CD4-positive, alpha-beta T cell treated with Interleukin-21 for 1 hour (primary cell): ENCODE data around the gene BCL2.
"Not testable (repeated sequence)": the region's sequence is repeated elsewhere in the genome, so short reads cannot be mapped to it uniquely, and the experiment has no call there.

ENCODE experiments used
- DNase-seq: peaks from one replicate; pipeline ENCODE4 v3.0.0-alpha.2; 2020

BCL2 gene

DNA sequence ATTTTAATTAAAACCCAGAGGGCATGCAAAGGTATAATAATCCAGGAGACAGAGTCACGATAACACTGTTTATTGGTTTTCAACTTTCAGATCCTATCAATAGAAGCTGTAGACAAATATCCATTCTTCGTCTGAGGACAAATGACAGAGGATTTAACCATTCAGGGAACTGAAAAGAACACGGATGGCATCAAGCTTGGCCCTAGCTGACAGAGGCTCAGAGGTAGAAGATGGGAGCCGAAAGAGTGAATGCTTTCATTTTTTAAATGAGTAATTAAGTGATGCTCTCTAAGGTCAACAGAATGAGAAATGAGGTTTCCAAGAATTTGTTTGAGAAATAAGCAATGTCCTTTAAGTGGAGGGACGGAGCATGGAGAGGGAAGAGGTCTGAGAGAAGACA lies 62.1 kb downstream of the BCL2 start:
- no peak for DNase-seq

GRCh38 chr18:63255435-63255834 lies 64.1 kb downstream of the BCL2 start:
- no peak for DNase-seq

DNA sequence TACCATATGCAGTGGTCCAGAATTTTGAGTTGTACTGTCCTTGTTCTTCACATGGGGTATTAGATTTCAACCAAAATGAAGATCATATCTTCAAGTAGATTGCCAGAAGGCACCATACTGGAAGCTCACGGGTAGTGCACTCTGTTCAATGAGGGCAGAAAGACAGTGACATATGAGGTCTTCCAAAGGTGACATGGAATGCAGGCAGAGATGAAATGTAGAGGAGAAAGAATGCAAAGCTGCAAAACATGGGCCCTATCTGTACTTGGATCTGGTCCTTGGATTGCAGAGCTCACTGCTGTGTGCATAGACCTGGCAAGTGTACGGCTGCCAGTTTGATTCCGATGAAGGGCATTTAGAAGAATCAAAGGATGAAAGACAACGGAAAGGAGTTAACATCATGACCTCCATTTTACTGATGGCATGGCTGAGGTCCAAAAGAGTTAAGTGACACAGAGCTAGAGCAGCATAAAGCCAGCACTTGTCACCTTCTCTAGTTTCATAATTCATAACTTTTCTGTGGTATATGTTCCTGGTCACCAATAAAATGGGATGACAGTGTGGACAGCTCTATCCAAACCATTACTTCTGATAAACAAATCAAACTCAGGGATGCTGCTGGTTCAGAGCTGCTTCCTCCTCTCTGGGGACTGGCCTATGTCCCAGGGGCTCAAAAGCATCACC lies 64.7 kb downstream of the BCL2 start:
- DNase-seq, result no peak

- no peak for DNase-seq
Observed at GRCh38 chr18:63253428-63254372, 65.9 kb downstream of the BCL2 start.

DNA sequence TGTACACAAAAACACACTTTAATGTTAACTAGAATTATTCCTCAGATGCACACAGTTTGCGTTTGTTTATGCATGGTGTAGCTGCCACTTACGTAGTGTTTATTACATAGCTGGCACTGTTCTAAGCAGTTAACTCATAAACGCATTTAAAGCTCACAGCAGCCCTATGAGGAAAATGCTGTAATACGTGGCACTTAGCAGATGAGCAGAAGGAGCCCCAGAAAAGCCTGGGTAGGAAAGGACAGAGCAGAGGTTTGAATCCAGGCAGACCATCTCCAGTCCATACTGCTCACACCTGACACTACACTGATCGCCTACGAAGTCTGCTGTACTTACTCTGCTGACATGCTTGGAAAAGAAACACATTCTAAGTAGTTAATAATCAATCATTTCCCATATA lies 66.6 kb downstream of the BCL2 start:
- no peak for DNase-seq

DNA sequence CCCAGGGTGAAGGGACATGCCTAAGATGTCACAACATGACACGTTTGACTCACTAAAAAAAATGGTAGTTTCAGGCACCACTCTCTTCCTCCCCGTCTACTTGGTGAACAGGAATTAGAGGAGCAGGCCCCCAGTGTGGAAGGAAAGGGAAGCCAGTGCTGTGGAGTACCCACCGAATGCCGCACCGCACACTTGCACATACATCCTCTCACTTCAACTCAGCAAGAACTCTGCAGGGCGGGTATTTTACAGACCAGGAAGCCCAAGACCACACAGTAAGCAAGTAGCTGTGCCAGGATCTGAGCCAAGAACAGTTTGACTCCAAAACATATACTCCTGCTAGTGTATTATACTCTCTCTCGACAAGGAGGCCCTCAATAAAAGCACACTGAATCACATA lies 69.8 kb downstream of the BCL2 start:
- DNase-seq, result no peak

DNA sequence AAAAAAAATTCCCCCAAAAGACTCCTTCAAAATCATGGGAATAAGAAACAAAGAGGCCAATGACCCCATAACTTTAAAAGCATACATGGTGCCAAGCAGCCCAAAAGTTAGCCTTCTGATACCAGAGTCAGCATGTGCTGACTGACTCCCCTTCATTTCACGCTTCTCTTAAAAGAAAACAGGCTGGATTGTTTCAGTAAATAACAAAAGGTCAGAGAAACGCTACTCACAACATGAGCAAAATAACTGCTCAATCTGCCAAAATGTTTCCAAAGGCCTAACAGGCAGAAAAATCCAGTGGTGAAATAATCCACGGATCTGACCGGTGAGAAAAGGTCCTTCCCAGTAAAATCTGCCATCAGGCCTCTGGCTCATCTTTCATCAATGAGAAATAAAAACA lies 71.6 kb downstream of the BCL2 start:
- DNase-seq, result no peak

DNA sequence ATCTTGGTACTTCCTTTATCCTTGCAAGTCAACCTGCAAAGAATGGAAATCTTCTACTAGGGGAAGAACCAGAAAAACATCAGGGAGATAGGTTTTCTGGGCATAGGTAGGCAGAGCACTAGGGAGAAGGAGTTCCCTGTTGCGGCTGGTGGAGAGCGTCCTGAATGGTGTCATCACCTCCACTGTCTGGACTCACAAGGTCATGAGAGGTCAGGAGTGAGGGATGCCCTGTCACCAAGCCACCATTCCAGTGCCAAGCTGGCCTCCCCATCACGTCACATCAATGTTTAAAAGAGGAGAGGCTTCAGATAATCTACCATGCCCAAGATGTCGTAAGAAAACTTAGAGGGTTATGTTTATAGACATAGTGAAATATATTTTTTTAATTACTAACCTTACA lies 72.1 kb downstream of the BCL2 start:
- no peak for DNase-seq

DNA sequence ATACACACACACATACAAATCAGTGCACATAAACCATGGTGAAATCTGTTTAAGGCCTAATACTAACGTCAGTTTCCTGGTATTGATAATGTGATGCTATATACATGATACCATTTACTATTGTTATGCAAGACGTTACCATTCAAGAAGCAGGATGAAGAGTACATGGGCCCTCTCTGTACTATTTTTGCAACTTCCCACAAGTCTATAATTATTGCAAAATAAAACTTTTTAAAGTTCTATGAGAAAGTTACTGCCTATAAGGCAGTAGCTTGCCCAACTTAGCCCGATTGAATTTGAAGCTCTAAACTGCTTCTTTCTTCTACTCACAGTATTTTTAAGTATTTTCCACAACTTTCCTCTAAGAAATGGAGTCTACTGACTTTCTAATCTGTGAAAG lies 74.0 kb downstream of the BCL2 start:
- no peak for DNase-seq

DNA sequence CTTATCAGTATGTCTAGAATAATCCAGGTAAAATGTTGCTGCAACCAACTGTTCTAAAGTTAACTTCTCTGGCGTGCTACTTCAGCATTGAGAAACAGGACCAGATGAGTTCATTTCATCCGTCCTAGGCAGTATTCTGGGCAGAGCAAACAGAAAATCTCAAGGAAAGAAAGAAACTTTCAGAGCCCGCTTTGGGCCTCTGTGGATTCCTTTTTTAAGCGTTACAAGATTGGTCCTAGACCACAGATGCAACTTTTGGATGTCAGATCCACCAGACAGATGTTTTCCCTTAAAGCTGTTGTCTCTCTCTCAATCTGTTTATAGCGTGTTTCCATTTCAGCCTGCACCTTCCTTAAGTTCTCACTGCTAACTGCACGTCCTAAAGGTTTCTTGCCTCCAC lies 75.0 kb downstream of the BCL2 start:
- DNase-seq, result no peak

DNA sequence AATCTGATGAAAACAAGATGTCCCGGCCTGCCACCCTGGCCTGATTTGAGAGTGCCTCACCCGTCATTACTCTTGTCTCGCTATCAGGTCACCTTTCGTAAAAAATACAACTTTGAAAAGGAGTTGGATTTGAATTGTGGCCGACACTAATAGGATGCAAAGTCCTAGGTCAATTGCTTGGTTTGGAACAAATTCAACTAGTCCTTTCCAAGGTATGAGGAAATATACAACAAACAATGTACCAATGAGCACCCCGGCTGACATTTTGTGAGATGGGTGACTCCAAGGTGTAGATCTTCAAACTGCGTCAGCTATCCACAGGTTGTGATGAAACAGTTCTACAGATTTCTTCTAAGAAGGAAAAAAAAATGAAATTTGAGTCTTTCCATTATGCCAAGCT lies 77.8 kb downstream of the BCL2 start:
- DNase-seq, result no peak

- DNase-seq, result no peak
Observed at GRCh38 chr18:63241317-63241712, 78.3 kb downstream of the BCL2 start.

GRCh38 chr18:63240531-63241316 lies 78.8 kb downstream of the BCL2 start:
- no peak for DNase-seq

DNA sequence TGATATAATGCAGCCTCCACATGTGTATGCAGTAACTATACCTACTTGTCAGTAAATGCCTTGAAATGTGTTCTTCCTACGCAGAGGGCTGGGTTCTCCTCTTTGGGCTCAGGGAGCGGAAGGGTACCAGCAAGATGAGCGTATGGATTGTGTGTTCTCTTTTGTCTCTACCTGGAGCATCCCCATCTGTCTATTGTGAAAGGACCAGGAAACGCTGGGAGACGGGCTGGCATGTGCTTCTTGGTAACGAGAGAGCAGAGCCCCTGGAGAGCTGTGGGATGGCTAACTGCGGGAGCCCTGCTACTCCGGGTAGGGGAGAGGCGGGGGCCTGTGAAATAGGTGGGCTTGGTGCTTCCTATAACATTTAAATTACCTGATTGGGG lies 80.9 kb downstream of the BCL2 start:
- DNase-seq, result no peak

- DNase-seq, result no peak
Observed at GRCh38 chr18:63237881-63238692, 81.5 kb downstream of the BCL2 start.

GRCh38 chr18:63236921-63237846 lies 82.4 kb downstream of the BCL2 start:
- no peak for DNase-seq

DNA sequence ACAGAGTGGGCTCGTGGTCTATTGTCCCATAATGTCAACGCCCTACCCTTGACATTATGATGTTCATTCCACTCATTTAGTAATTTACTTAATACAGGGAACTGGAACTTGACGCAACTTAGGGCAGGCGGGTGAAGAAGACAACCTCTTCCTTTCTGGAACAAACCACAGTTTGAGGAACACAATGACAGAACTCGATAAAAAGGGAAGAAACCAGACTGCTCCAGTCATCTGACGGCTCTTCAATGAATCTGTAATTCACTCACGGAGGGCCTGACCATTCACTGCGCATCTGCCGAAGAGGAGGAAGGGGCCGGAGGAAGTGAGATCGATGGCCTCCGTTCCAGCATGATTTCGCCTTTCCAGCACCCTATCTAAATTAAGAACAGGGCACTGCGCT lies 83.2 kb downstream of the BCL2 start:
- DNase-seq, result no peak

DNA sequence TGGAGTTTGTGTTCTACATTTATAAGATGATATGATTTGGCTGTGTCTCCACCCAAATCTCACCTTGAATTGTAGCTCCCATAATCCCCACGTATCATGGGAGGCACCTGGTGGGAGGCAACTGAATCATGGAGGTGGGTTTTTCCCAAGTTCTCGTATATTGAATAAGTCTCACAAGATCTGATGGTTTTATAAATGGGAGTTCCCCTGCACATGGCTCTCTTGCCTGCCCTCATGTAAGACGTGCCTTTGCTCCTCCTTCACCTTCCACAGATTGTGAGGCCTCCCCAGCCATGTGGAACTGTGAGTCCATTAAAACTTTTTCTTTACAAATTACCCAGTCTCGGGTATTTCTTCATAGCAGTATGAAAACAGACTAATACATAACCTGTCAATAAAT lies 83.6 kb downstream of the BCL2 start:
- DNase-seq, result not testable (repeated sequence)

- no peak for DNase-seq
Observed at GRCh38 chr18:63234841-63235240, 84.7 kb downstream of the BCL2 start.

DNA sequence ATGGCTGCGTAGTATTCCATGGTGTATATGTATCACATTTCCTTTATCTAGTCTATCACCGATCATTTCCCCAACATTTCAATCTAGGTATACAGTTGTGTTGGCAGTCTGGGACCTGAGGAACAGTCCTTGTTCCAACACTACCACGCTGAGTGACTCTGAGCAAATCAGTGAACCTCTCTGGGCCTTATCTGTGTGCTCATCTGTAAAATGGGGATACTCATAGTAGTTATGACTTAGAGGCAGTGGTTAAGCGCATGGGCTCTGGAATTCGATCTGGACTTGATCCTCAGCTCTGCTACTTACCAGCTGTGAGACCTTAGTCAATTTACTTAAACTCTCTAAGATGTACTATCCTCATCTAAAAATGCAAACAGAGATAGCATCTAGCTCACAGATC lies 85.1 kb downstream of the BCL2 start:
- no peak for DNase-seq

- no peak for DNase-seq
Observed at GRCh38 chr18:63233334-63233733, 86.2 kb downstream of the BCL2 start.

DNA sequence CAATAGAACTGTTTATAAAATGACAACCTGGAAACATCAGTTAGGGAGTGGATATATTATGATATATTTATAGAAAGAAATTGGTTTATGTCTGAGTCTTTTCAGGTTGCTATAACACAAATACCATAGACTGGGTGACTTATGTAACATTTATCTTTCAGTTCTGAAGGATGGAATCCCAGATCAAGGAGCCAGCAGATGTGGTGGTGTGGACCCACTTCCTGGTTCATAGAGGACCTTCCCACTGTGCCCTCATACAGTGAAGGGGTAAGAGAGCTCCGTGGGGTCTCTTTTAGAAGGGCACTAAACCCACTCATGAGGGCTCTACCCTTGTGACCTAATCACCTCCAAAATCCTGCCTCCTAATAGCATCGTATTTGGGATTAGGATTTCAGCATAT lies 86.7 kb downstream of the BCL2 start:
- no peak for DNase-seq
